RPMI7951 (cell line): Measurements from ENCODE around the gene COMMD1. TPM values are rescaled to one million over a fixed set of nuclear protein-coding genes. Genes with fewer than 3 reads are reported as not detected.

Source experiments
- DNase-seq: peaks from one replicate; pipeline ENCODE4 v3.0.0-alpha.2; 2012; ENCODE audit warnings: low read depth
- total RNA-seq: library from RNA; depleted of rRNA; stranded (reverse); fragments of >200 nt; shearing (Covaris generic); gene quantifications from 2 replicates; pipeline ENCODE4 v1.2.3, GENCODE V29; 2014; rRNA removed

The COMMD1 gene
- total RNA-seq, 1 experiment from 2014 or later, result 78.7 TPM

- no peak for DNase-seq
Observed at GRCh38 chr2:62176801-62177200, 271.3 kb downstream of the COMMD1 start.

GRCh38 chr2:62177392-62178049 lies 272.0 kb downstream of the COMMD1 start:
- no peak for DNase-seq

GRCh38 chr2:62178741-62179271 lies 273.3 kb downstream of the COMMD1 start:
- no peak for DNase-seq

GRCh38 chr2:62180975-62181374 lies 275.5 kb downstream of the COMMD1 start:
- DNase-seq, result no peak

- no peak for DNase-seq
Observed at GRCh38 chr2:62181843-62182242, 276.4 kb downstream of the COMMD1 start.

GRCh38 chr2:62184512-62185230 lies 279.2 kb downstream of the COMMD1 start:
- DNase-seq, result no peak

Other genes with a start within 250 kb of the COMMD1 start
- 1.8 and 2.2 TPM in 2 replicates for gene FAM161A, start 51.6 kb upstream of the COMMD1 start, total RNA-seq
- 301 and 306 TPM in 2 replicates for gene CCT4, start 17.0 kb upstream of the COMMD1 start, total RNA-seq